ENCODE results near the gene CRP. TPM values are rescaled to one million over a fixed set of nuclear protein-coding genes. Genes with fewer than 3 reads are reported as not detected.

CRP gene
- total and polyA plus RNA-seq, 9 of the 15 experiments (the other 6 are each of a cell fraction or from before 2014, with no cell fraction given), result 0.69 TPM; not detected in 8

GRCh38 chr1:159715855-159716254 is 1.5 kb upstream of the CRP start:
- no peaks in the 10 kb centered on the region for H4K20me1 ChIP-seq (replicated peaks; ENCODE audit: control insufficient read depth, insufficient read depth, low read length)
- no peaks in the 10 kb centered on the region for H3K9me3 ChIP-seq (replicated peaks; ENCODE audit: control insufficient read depth, insufficient read depth, low read depth, low read length)
- no peaks in the 10 kb centered on the region for H3K79me2 ChIP-seq (ENCODE audit: control insufficient read depth, insufficient read depth, low read length)
- no peaks in the 10 kb centered on the region for H3K4me1 ChIP-seq (replicated peaks in 1 of 2; ENCODE audit: control insufficient read depth in 2 of 2, insufficient read depth in 2 of 2, low read length in 2 of 2)
- POLR2A ChIA-PET, result no interaction called here
- no peak overlapping the region for H3K9ac ChIP-seq (ENCODE audit: insufficient read depth in 1 of 2, low read depth in 2 of 2, low read length in 2 of 2)
- in situ Hi-C loops (cut with MboI) (no loop called here), intact Hi-C loops (cut with micrococcal nuclease) (no loop called here)
- no peak overlapping the region for H3K27ac ChIP-seq (ENCODE audit: extremely low read depth, low read depth, low read length)
- no peaks in the 10 kb centered on the region for H3K27me3 ChIP-seq (ENCODE audit: control insufficient read depth in 2 of 2, insufficient read depth in 2 of 2, low read length in 2 of 2)
- no peaks in the 10 kb centered on the region for H3K9me1 ChIP-seq (ENCODE audit: control insufficient read depth, insufficient read depth, low read length)
- FAIRE-seq (no peak), DNase-seq (ENCODE audit: extremely low read depth in 1 of 4, low spot score in 3 of 4) (no peak), ATAC-seq (no peak)
- TF ChIP-seq SREBF2 (CRISPR knock-in tag; IDR thresholded peaks at IDR 0.05) (no peak), CCNT2 (IDR thresholded peaks at IDR 0.05; ENCODE audit: borderline replicate concordance, extremely low read depth, insufficient read length, low read depth, low read length) (no peak), ZNF445 (CRISPR knock-in tag; IDR thresholded peaks at IDR 0.05; ENCODE audit: low read depth) (no peak), RFX1 (IDR thresholded peaks at IDR 0.05) (peak; percentile 38; the same call in 1 of the 2 replicates)
- no peaks in the 10 kb centered on the region for H3K36me3 ChIP-seq (ENCODE audit: control insufficient read depth, insufficient read depth, low read length)
- no peak overlapping the region for H3K4me3 ChIP-seq
- WGBS (ENCODE audit: insufficient coverage, low coverage, missing lambda C conversion rate), result no CpG with 5 or more reads among the region's 1 CpG
- no TSS peak for BruUV-seq (replicated peaks)
- H2AFZ ChIP-seq (ENCODE audit: low read depth, low read length), result no peak overlapping the region
- no peak overlapping the region for H3K4me2 ChIP-seq (ENCODE audit: insufficient read depth, low read length)
- CTCF ChIA-PET (ENCODE audit: low intra/inter-chr PET ratio), result no interaction called here

GRCh38 chr1:159712080-159712479 is 2.3 kb downstream of the CRP start:
- H3K27me3 ChIP-seq (ENCODE audit: control insufficient read depth in 2 of 2, insufficient read depth in 2 of 2, low read length in 2 of 2), result no peaks in the 10 kb centered on the region
- DNase-seq (ENCODE audit: extremely low read depth in 1 of 4, low spot score in 3 of 4) (no peak), ATAC-seq (no peak), FAIRE-seq (no peak)
- no peaks in the 10 kb centered on the region for H4K20me1 ChIP-seq (replicated peaks; ENCODE audit: control insufficient read depth, insufficient read depth, low read length)
- H3K9ac ChIP-seq (ENCODE audit: insufficient read depth in 1 of 2, low read depth in 2 of 2, low read length in 2 of 2), result no peak overlapping the region
- no peaks in the 10 kb centered on the region for H3K9me3 ChIP-seq (replicated peaks; ENCODE audit: control insufficient read depth, insufficient read depth, low read depth, low read length)
- H2AFZ ChIP-seq (ENCODE audit: low read depth, low read length), result no peak overlapping the region
- no peaks in the 10 kb centered on the region for H3K9me1 ChIP-seq (ENCODE audit: control insufficient read depth, insufficient read depth, low read length)
- 0% methylated on average over 1 of the region's 1 CpG for WGBS (ENCODE audit: insufficient coverage, low coverage, missing lambda C conversion rate)
- H3K36me3 ChIP-seq (ENCODE audit: control insufficient read depth, insufficient read depth, low read length), result no peaks in the 10 kb centered on the region
- no peaks in the 10 kb centered on the region for H3K79me2 ChIP-seq (ENCODE audit: control insufficient read depth, insufficient read depth, low read length)
- ChIA-PET POLR2A (no interaction called here), CTCF (ENCODE audit: low intra/inter-chr PET ratio) (no interaction called here)
- H3K4me1 ChIP-seq (replicated peaks in 1 of 2; ENCODE audit: control insufficient read depth in 2 of 2, insufficient read depth in 2 of 2, low read length in 2 of 2), result 0 out of 5 replicates have a peak, but pooled peaks cover 0 to 4% of the 10 kb centered on the region in 2 experiments
- in situ Hi-C loops (cut with MboI) (no loop called here), intact Hi-C loops (cut with micrococcal nuclease) (no loop called here)
- H3K27ac ChIP-seq (ENCODE audit: extremely low read depth, low read depth, low read length), result no peak overlapping the region
- H3K4me2 ChIP-seq (ENCODE audit: insufficient read depth, low read length), result no peak overlapping the region
- no peak overlapping the region for H3K4me3 ChIP-seq
- no TSS peak for BruUV-seq (replicated peaks)
- TF ChIP-seq ZZZ3 (IDR thresholded peaks at IDR 0.05), result no peak
- TF ChIP-seq TAF1 (IDR thresholded peaks at IDR 0.05; ENCODE audit: control insufficient read depth, extremely low read depth, insufficient read depth, low read length, severe bottlenecking), result no peak
- TF ChIP-seq ELK1 (CRISPR knock-in tag; IDR thresholded peaks at IDR 0.05), result no peak
- TF ChIP-seq FOS (IDR thresholded peaks at IDR 0.05; ENCODE audit: extremely low read depth, insufficient read length), result no peak
- no peak for TF ChIP-seq ZNF146 (CRISPR knock-in tag; IDR thresholded peaks at IDR 0.05; ENCODE audit: unreplicated experiment)
- TF ChIP-seq PRDM10 (IDR thresholded peaks at IDR 0.05; ENCODE audit: partially characterized antibody), result no peak
- TF ChIP-seq TCF3 (CRISPR knock-in tag; IDR thresholded peaks at IDR 0.05), result no peak
- TF ChIP-seq POLR2B (IDR thresholded peaks at IDR 0.05; ENCODE audit: low read depth, partially characterized antibody), result no peak
- TF ChIP-seq NR2F6 (CRISPR knock-in tag; IDR thresholded peaks at IDR 0.05), result no peak

All from K562 (cell line).